Progenitor cell of endocrine pancreas (in vitro differentiated cells): ENCODE results near the gene AK8. TPM values are rescaled to one million over a fixed set of nuclear protein-coding genes. Genes with fewer than 3 reads are reported as not detected.

ENCODE experiments used
- DNase-seq: peaks from one replicate; pipeline ENCODE4 v3.0.0; 2021; ENCODE audit warnings: low spot score; ENCODE audit not compliant: unreplicated experiment
- H3K27ac Mint-ChIP-seq: 2 replicates; pipeline ENCODE4 v1.8.0; 2021; ENCODE audit warnings: mild to moderate bottlenecking, moderate library complexity, mixed read lengths
- H3K27me3 Mint-ChIP-seq: 2 replicates; pipeline ENCODE4 v1.8.0; 2021; ENCODE audit warnings: mixed read lengths
- H3K36me3 Mint-ChIP-seq: 2 replicates; pipeline ENCODE4 v1.8.0; 2022; ENCODE audit warnings: mixed read lengths; ENCODE audit not compliant: insufficient read depth
- H3K4me1 Mint-ChIP-seq: 2 replicates; pipeline ENCODE4 v1.8.0; 2021; ENCODE audit warnings: low read depth, mixed read lengths
- H3K4me3 Mint-ChIP-seq: 2 replicates; pipeline ENCODE4 v1.8.0; 2021; ENCODE audit warnings: low read depth, mild to moderate bottlenecking, moderate library complexity, mixed read lengths
- H3K9me3 Mint-ChIP-seq: 2 replicates; pipeline ENCODE4 v1.8.0; 2021; ENCODE audit warnings: low read depth, mixed read lengths
- CTCF ChIP-seq: fragments of 200-600 bp; sonication (generic); IDR thresholded peaks from one replicate; pipeline ENCODE4 v1.5.0; 2021; ENCODE audit warnings: antibody characterized with exemption, mild to moderate bottlenecking; ENCODE audit not compliant: unreplicated experiment
- total RNA-seq: library from RNA; stranded (reverse); gene quantifications from 2 replicates; pipeline ENCODE4 v1.2.1, GENCODE V29; 2021

The AK8 gene
- total RNA-seq, 1 donor from 2014 or later, result 1.9 TPM

GRCh38 chr9:132828201-132828770 lies 49.8 kb downstream of the AK8 start:
- DNase-seq, result no peak
- peaks cover 5% of the 10 kb centered on the region for H3K27me3 Mint-ChIP-seq
- H3K4me3 Mint-ChIP-seq, result no peak overlapping the region
- H3K36me3 Mint-ChIP-seq, result no peaks in the 10 kb centered on the region
- no peak overlapping the region for H3K27ac Mint-ChIP-seq
- no peak for TF ChIP-seq CTCF
- no peaks in the 10 kb centered on the region for H3K4me1 Mint-ChIP-seq
- no peaks in the 10 kb centered on the region for H3K9me3 Mint-ChIP-seq

- Mint-ChIP-seq H3K4me1 (no peaks in the 10 kb centered on the region), H3K4me3 (no peak overlapping the region), H3K27ac (no peak overlapping the region), H3K27me3 (peaks cover 5% of the 10 kb centered on the region), H3K36me3 (no peaks in the 10 kb centered on the region), H3K9me3 (no peaks in the 10 kb centered on the region)
- DNase-seq, result no peak
- TF ChIP-seq CTCF, result no peak
Measured at GRCh38 chr9:132827366-132827765, 50.7 kb downstream of the AK8 start.

GRCh38 chr9:132826621-132827365 lies 51.3 kb downstream of the AK8 start:
- no peak for DNase-seq
- H3K4me1 Mint-ChIP-seq, result no peaks in the 10 kb centered on the region
- no peak overlapping the region for H3K4me3 Mint-ChIP-seq
- H3K9me3 Mint-ChIP-seq, result no peaks in the 10 kb centered on the region
- no peak for TF ChIP-seq CTCF
- H3K27ac Mint-ChIP-seq, result no peak overlapping the region
- H3K27me3 Mint-ChIP-seq, result peaks cover 5% of the 10 kb centered on the region
- H3K36me3 Mint-ChIP-seq, result no peaks in the 10 kb centered on the region

GRCh38 chr9:132826131-132826530 lies 52.0 kb downstream of the AK8 start:
- DNase-seq, result no peak
- Mint-ChIP-seq H3K4me1 (no peaks in the 10 kb centered on the region), H3K36me3 (no peaks in the 10 kb centered on the region), H3K9me3 (no peaks in the 10 kb centered on the region), H3K27me3 (peaks cover 5% of the 10 kb centered on the region), H3K4me3 (no peak overlapping the region), H3K27ac (no peak overlapping the region)
- no peak for TF ChIP-seq CTCF

GRCh38 chr9:132825430-132825829 lies 52.7 kb downstream of the AK8 start:
- Mint-ChIP-seq H3K27ac (no peak overlapping the region), H3K9me3 (no peaks in the 10 kb centered on the region), H3K4me1 (no peaks in the 10 kb centered on the region), H3K27me3 (peaks cover 5% of the 10 kb centered on the region), H3K36me3 (no peaks in the 10 kb centered on the region), H3K4me3 (no peak overlapping the region)
- no peak for DNase-seq
- TF ChIP-seq CTCF, result no peak
